Measurements from ENCODE around the gene AK9. TPM values are rescaled to one million over a fixed set of nuclear protein-coding genes. Genes with fewer than 3 reads are reported as not detected.

AK9 gene
- total RNA-seq, 4 donors from 2014 or later: 3.9 to 8.2 (median 7.1) TPM

- no peaks in the 10 kb centered on the region for H3K9me3 ChIP-seq
- intact Hi-C loops (cut with DNase I; ENCODE audit: low total_unique reads) (no loop called here), in situ Hi-C loops (cut with MboI; ENCODE audit: low sequenced_read_pairs in 4 of 4) (no loop called here)
- H3K27me3 ChIP-seq: no peaks in the 10 kb centered on the region
- DNase-seq: no peak
- peaks cover 0 to 22% of the 10 kb centered on the region in 2 donors for H3K36me3 ChIP-seq
- no peaks in the 10 kb centered on the region for H3K4me1 ChIP-seq
- TF ChIP-seq CTCF (IDR thresholded peaks at IDR 0.05 in 4 of 5, conservative IDR thresholded peaks at IDR 0.05 in 1 of 5): no peak
- TF ChIP-seq POLR2A (IDR thresholded peaks at IDR 0.05): no peak
- H3K4me3 ChIP-seq: no peak overlapping the region
- H3K27ac ChIP-seq: no peak overlapping the region
- ATAC-seq: no peak
These were observed 129.2 kb downstream of the AK9 start for GRCh38 chr6:109561844-109562243.

GRCh38 chr6:109531446-109531845 lies 159.6 kb downstream of the AK9 start:
- no peak for ATAC-seq

GRCh38 chr6:109527989-109528388 lies 163.0 kb downstream of the AK9 start:
- Histone ChIP-seq H3K9me3 (no peaks in the 10 kb centered on the region), H3K27ac (no peak overlapping the region), H3K27me3 (no peaks in the 10 kb centered on the region)

More at GRCh38 chr6:109531446-109531845, 159.6 kb downstream of the AK9 start:
- DNase-seq: no peak
- no peak overlapping the region for H3K4me3 ChIP-seq
- H3K36me3 ChIP-seq: no peaks in the 10 kb centered on the region
- intact Hi-C loops (cut with DNase I; ENCODE audit: low total_unique reads): no loop called here
- no peaks in the 10 kb centered on the region for H3K4me1 ChIP-seq
- H3K27ac ChIP-seq: no peak overlapping the region
- H3K9me3 ChIP-seq: no peaks in the 10 kb centered on the region
- in situ Hi-C loops (cut with MboI; ENCODE audit: low sequenced_read_pairs in 4 of 4): loop anchor here in 2 of 4 donors (25.0 kb wide), 2 partner anchors 506 to 856 kb away; no protein-coding TSS in a partner anchor
- no peaks in the 10 kb centered on the region for H3K27me3 ChIP-seq
- TF ChIP-seq POLR2A (IDR thresholded peaks at IDR 0.05) (no peak), CTCF (IDR thresholded peaks at IDR 0.05 in 4 of 5, conservative IDR thresholded peaks at IDR 0.05 in 1 of 5) (no peak)

GRCh38 chr6:109526905-109527628 lies 163.9 kb downstream of the AK9 start:
- Histone ChIP-seq H3K9me3 (no peaks in the 10 kb centered on the region), H3K27ac (no peak overlapping the region), H3K27me3 (no peaks in the 10 kb centered on the region), H3K36me3 (no peaks in the 10 kb centered on the region), H3K4me1 (no peaks in the 10 kb centered on the region), H3K4me3 (no peak overlapping the region)
- intact Hi-C loops (cut with DNase I; ENCODE audit: low total_unique reads) (loop anchor here (10.0 kb wide), 1 partner anchor 508 kb away; no protein-coding TSS in a partner anchor), in situ Hi-C loops (cut with MboI; ENCODE audit: low sequenced_read_pairs in 4 of 4) (loop anchor here in 2 of 4 donors (25.0 kb wide), 2 partner anchors 510 to 860 kb away; no protein-coding TSS in a partner anchor)
- peak; percentile 5 to 49 (median 25) for TF ChIP-seq CTCF (IDR thresholded peaks at IDR 0.05 in 4 of 5, conservative IDR thresholded peaks at IDR 0.05 in 1 of 5)
- no peak for TF ChIP-seq POLR2A (IDR thresholded peaks at IDR 0.05)
- ATAC-seq: peak in 1 of 2 donors; percentile 36
- DNase-seq: no peak

More at GRCh38 chr6:109527989-109528388, 163.0 kb downstream of the AK9 start:
- Histone ChIP-seq H3K4me1 (no peaks in the 10 kb centered on the region), H3K36me3 (no peaks in the 10 kb centered on the region), H3K4me3 (no peak overlapping the region)
- intact Hi-C loops (cut with DNase I; ENCODE audit: low total_unique reads): loop anchor here (10.0 kb wide), 1 partner anchor 507 kb away; no protein-coding TSS in a partner anchor
- in situ Hi-C loops (cut with MboI; ENCODE audit: low sequenced_read_pairs in 4 of 4): loop anchor here in 2 of 4 donors (25.0 kb wide), 2 partner anchors 509 to 859 kb away; no protein-coding TSS in a partner anchor
- no peak for ATAC-seq
- TF ChIP-seq POLR2A (IDR thresholded peaks at IDR 0.05): no peak
- TF ChIP-seq CTCF (IDR thresholded peaks at IDR 0.05 in 4 of 5, conservative IDR thresholded peaks at IDR 0.05 in 1 of 5): no peak
- no peak for DNase-seq

Measured in gastrocnemius medialis (tissue), 4 donors.